HG02852 (cell line): ENCODE results near the gene TEX52.
A peak's percentile ranks its signal among the peaks of the same experiment; 100 is the strongest.

ENCODE experiments used
- ATAC-seq: cut with Tn5 transposase; IDR thresholded peaks from one replicate; pipeline ENCODE4 v1.9.1; 2021; ENCODE audit warnings: mild to moderate bottlenecking, moderate library complexity; ENCODE audit not compliant: unreplicated experiment

Gene TEX52

GRCh38 chr12:2833810-2834209 lies 23.0 kb downstream of the TEX52 start:
- ATAC-seq = no peak

- no peak for ATAC-seq
Measured at GRCh38 chr12:2833327-2833726, 23.5 kb downstream of the TEX52 start.

GRCh38 chr12:2832550-2833127 lies 24.2 kb downstream of the TEX52 start:
- no peak for ATAC-seq

- no peak for ATAC-seq
Measured at GRCh38 chr12:2829275-2829674, 27.6 kb downstream of the TEX52 start.

GRCh38 chr12:2826721-2827515 lies 29.9 kb downstream of the TEX52 start:
- no peak for ATAC-seq

GRCh38 chr12:2826036-2826435 lies 30.8 kb downstream of the TEX52 start:
- ATAC-seq = no peak

GRCh38 chr12:2825132-2825531 lies 31.7 kb downstream of the TEX52 start:
- ATAC-seq = no peak

- no peak for ATAC-seq
Measured at GRCh38 chr12:2824541-2824940, 32.3 kb downstream of the TEX52 start.

- no peak for ATAC-seq
Measured at GRCh38 chr12:2823483-2823882, 33.4 kb downstream of the TEX52 start.

GRCh38 chr12:2820432-2820831 lies 36.4 kb downstream of the TEX52 start:
- ATAC-seq = no peak

- no peak for ATAC-seq
Measured at GRCh38 chr12:2819810-2820209, 37.0 kb downstream of the TEX52 start.

GRCh38 chr12:2813214-2814185 lies 43.3 kb downstream of the TEX52 start:
- peak; percentile 36 for ATAC-seq

GRCh38 chr12:2812290-2813213 lies 44.3 kb downstream of the TEX52 start, which contains the start of gene ITFG2:
Gene ITFG2 (plus strand): TSS chr12:2812668. CDS start chr12:2812761, 93 bp downstream.
- peak; percentile 96 for ATAC-seq

GRCh38 chr12:2811801-2812200 lies 45.0 kb downstream of the TEX52 start:
- ATAC-seq = no peak

- ATAC-seq = no peak
Measured at GRCh38 chr12:2806700-2807099, 50.1 kb downstream of the TEX52 start.

GRCh38 chr12:2805143-2805520 lies 51.7 kb downstream of the TEX52 start:
- ATAC-seq = no peak

- ATAC-seq = no peak
Measured at GRCh38 chr12:2804393-2805142, 52.3 kb downstream of the TEX52 start.

- ATAC-seq = no peak
Measured at GRCh38 chr12:2803635-2804392, 53.0 kb downstream of the TEX52 start.
